ENCODE data around the gene CECR2.

DNA sequence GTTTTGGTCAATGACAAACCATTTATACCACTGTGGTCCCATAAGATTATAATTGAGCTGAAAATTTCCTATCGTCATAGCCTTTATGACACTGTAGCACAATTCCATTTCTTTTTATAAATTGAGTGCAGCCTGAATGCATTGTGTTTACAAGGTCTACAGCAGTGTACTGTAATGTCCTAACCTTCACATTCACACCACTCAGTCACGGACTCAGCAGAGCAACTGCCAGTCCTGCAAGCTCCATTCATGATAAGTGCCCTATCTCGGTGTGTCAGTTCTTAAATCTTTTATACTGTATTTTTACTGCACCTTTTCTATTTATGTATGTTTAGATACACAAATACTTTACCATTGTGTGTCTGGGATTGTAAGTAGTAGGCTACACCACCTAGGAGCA lies 138.8 kb downstream of the CECR2 start:
- no peak for TF ChIP-seq EZH2 (IDR thresholded peaks at IDR 0.05)
- no peak for TF ChIP-seq POLR2AphosphoS5 (IDR thresholded peaks at IDR 0.05; ENCODE audit: borderline replicate concordance, low read depth, low read length)
- TF ChIP-seq FOXP2 (optimal IDR thresholded peaks at IDR 0.05; ENCODE audit: control extremely low read depth, extremely low read length, insufficient read depth): no peak

Data from SK-N-MC (cell line).